ENCODE results near the gene WIPF2.
"Not testable (repeated sequence)": the region's sequence is repeated elsewhere in the genome, so short reads cannot be mapped to it uniquely, and the experiment has no call there.

Gene WIPF2

DNA sequence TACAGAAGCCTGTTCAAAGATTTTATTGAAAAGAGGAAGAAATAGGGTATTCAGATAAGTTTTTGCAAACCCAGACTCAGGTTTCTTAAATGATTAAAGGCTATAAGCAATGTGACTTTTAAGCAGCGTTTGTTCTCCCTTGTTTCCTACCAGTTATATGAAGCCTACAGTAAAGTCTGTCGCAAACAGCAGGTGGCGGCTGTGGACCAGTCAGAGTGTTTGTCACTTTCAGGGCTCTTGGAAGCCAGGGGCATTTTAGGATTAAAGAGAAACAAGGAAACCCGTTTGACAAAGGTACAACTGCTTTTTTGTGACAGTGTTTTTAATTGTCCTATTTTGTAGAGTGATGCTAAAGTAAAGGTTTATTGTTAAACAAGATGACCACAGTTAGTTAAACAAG lies 82.2 kb downstream of the WIPF2 start:
- peak; percentile 31 for DNase-seq

GRCh38 chr17:40303009-40303657 lies 84.0 kb downstream of the WIPF2 start:
- peak; percentile 74 for DNase-seq

DNA sequence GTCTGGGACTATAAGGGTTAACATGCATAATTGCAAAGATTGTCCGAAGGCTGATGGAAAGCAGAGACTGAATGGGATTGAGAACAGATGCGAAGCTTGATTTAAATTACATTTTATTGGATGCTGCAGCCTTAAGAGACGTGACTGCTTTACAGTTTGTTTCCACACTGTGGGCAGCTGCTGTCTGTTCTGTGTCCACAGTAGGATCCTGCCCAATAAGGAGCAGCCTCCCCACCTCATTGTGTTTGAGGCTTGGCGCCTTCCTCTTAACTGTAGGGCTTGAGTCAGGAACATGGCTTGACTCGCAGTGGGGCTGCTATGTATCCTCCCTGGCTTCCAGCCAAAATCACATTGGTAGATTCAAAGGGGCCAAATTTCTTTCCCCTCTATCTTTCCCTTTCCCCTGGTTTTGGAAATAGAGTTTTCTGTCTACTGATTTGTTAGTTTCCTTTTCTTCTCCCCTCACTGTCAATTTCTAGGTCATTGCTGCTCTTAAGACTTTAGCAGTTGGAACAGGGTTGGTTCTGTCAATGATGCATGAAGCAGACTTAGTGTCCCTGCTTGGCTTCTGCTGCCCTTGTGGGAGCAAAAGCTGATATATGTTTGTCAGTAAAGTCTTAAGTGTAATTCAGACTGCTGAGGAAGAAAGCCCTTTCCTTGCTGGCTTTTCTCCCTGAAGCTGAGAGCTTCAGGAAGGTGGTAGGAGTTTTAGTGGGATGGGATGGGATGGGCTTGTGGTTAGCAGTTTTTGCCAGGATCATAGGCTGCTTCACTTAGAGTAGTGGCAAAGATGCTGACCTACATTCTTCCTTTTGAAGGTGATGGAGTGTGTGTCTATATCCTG lies 84.8 kb downstream of the WIPF2 start:
- DNase-seq, result no peak

DNA sequence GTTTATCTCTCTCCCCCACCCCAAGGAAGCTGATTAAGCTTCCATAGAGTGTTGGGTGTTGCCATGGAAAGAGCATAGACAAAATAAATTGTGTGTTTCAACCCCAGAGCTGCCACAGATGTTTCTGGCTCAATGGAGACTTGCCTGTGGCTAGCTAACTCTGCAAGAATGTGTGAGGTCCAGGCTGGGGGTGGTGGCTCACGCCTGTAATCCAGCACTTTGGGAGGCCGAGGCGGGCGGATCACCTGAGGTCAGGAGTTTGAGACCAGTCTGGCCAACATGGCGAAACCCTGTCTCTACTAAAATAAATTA lies 85.4 kb downstream of the WIPF2 start:
- DNase-seq, result not testable (repeated sequence)

- DNase-seq, result not testable (repeated sequence)
Observed at GRCh38 chr17:40304866-40305265, 85.8 kb downstream of the WIPF2 start.

DNA sequence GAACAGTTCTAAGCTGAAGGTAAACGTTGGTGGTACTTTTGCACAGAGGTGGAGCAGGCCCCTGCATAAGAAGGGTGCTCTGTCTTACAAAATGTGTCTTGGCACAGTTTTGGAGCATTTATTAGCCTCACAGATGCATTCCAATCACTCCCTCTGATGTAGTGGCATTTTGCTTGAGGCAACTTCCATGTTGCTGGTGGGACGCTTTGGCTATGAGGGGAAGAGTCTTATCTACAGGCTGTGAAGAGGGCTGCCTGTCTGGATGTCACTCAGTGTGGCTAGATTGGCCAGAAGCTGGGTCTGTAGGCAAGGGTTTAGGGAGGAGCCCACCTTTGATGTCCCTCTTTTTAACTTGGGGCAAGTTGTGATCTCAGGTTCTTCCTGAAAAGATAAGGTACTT lies 87.3 kb downstream of the WIPF2 start:
- DNase-seq, result no peak

DNA sequence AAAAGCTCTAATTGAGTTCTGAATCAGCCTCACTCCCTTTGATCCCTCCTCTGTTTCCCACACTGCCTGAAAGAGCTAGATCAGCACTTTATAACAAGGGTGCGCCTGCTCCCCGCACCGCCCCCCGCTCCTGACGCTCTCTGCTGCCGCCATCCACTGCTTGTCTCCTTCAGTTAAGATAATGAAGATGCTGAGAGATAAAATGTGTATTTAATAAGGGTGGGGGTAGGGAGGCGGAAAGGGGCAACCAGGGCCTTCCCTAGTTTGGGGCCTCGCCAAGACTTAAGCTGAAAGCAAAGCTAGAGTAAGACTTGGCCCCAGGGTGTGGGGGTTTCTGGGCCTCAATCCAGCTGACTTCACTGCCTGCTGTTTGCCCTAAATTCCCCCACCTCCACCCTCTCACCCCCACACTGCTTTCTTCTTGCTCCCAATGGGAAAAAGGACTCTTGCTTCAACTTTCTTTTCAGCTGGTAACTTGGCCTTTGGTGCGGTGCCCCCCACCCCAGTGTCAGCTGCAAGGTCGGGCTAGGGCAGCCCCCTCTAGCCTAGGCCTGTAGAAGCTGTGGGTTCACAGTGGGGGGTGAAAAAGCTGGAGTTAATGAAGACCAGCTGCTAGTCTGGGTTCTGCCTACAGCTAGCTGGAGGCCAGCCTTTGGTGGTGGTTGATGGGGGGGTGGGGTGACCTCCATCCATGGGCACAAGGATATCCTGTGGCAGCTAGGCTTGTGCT lies 88.1 kb downstream of the WIPF2 start:
- peak; percentile 52 for DNase-seq

GRCh38 chr17:40307740-40308239 lies 88.7 kb downstream of the WIPF2 start:
- peak; percentile 31 for DNase-seq

DNA sequence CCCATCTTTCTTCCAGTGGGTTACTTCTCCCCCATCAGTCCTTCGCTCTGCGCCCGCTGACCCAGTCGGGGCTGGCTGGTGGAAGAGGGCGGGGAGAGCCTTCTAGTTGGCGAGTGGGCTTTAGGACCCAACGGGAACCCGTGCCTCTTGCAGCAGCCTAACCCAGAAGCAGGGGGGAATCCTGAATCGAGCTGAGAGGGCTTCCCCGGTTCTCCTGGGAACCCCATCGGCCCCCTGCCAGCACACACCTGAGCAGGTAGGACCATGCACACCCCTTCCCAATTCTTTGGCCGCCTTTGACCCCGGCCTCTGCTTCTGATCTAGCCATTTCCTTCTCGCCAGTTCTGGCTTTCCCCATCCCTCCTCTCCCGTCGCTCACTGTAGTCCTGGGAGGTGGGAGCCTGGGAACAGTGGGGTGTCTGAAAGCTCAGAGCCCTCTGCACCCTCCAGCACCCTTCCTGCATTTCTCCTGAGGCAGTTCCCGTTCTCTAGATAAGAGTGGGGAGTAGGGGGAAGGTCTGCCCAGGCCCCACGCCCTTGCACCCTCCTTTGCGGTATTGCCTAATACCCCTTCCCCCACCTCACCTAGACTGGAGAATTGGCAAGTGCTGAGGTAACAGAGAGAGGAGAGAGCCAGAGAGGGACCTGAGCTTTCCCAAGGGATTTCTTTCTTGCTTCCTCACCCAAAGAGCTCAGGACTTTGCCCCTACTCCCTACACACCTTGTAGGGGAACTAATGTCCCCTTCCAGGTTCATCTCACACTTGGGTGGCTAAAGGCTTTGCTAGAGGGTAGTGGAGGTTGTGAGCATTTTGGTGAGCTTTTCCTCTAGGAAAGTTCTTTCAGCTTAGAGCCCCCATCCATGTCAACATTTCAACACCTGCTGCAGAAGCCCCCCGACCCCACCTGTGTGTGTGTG lies 90.2 kb downstream of the WIPF2 start, which contains the start of gene RARA:
RARA (plus strand) TSS at position 150 of the 918 bp plus-strand sequence. CDS start 22,039 bp downstream, outside the sequence.
- DNase-seq, result peak; percentile 29

DNA sequence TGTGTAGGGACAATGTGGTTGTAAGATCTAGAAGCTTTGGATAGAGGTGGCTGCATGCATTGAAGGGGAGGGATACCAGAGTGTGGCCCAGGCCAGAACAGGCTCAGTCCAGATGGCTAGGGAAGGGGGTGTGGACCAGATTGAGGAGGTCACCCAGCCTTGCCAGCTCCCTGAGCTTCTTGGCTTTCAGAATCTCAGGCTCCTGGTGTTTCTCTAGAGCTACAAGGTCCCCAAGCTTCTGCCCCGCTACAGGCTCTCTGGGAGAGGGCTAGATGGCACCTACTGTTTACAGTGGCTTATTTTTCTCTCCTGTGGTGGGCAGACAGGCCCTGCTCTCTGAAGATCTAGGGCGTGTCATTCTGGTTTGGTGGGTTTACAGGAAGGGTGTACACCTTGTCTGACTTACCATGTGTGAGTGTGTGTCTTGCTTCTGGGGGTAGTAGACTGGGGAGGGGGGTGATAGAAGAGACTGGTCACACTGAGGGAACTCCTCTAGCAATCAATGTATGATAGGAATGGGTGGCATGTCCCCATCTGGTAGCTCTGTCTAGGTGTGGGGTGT lies 90.9 kb downstream of the WIPF2 start:
- DNase-seq, result no peak

DNA sequence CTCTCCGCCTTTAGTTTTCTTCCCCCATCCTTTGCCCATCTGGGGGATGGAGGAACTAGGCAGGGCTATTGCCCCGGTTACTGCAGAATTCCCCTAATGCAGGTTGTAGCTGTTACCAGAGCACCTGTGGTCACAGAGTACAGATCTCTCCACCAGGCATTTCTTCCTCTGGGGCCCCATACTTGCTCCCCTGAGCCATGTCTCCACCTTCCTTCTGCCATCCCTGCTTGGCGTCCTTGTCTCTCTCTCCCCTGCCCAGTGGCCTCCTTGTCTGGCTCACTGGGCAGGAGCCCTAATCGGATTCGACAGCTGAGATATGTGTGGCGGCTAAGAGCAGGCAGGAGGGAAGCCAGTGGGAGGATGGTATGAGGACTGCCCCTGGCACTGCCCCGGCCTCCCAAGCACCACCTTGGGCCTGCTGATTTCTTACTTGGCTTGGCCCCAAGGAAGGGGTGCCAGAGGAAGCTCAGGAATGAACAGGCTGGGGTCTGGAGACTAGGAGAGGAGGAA lies 91.8 kb downstream of the WIPF2 start:
- no peak for DNase-seq

DNA sequence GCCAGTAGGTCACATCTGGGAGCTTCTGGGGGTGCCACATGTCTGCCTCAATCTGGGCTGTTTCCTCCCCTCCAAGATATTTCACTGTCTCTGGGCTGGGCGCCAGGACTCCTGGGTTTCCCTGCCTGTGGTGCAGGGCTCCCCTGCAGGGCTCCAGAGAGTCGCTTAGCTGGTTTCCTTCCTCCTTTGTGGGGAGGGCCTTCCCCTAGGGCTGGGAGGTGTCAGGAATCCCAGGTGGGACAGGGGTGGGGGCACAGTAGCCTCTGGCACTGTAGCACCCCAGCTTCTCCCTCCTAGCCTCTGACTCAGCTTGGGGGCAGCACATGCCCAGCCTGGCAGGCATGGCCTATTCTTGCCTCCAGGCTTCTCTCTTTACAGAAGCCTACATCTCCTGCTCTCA lies 92.5 kb downstream of the WIPF2 start:
- peak; percentile 43 for DNase-seq

DNA sequence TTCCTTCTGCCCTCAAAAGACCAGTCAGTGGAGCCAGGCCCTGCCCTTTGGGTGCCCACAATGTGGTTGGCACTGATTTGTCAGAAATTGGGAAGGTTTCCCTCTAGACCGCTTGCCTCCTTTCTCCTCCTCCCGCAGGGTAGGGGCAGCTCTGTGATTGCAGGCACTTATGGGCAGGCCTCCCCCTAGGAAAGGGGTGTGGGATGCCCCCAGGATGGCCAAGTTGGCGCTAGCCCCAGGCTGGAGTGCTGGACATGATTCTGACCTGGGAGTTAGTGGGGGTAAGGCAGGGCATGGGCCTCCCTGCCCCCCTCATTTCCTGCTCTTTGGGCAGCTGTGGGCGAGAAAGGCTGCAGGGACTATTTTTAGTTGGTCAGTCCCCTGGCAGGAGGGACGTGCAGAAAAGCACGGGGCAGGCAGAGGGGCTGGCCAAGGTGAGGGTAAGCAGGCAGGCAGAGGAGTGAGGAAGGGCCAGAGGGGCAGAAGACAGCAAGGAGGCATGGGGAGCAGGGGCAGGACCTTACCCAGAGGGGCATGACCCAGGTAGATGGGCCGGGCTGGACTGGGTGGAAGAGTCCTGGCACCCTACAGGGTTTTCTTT lies 93.1 kb downstream of the WIPF2 start:
- no peak for DNase-seq

GRCh38 chr17:40312893-40313667 lies 94.0 kb downstream of the WIPF2 start:
- DNase-seq, result no peak

DNA sequence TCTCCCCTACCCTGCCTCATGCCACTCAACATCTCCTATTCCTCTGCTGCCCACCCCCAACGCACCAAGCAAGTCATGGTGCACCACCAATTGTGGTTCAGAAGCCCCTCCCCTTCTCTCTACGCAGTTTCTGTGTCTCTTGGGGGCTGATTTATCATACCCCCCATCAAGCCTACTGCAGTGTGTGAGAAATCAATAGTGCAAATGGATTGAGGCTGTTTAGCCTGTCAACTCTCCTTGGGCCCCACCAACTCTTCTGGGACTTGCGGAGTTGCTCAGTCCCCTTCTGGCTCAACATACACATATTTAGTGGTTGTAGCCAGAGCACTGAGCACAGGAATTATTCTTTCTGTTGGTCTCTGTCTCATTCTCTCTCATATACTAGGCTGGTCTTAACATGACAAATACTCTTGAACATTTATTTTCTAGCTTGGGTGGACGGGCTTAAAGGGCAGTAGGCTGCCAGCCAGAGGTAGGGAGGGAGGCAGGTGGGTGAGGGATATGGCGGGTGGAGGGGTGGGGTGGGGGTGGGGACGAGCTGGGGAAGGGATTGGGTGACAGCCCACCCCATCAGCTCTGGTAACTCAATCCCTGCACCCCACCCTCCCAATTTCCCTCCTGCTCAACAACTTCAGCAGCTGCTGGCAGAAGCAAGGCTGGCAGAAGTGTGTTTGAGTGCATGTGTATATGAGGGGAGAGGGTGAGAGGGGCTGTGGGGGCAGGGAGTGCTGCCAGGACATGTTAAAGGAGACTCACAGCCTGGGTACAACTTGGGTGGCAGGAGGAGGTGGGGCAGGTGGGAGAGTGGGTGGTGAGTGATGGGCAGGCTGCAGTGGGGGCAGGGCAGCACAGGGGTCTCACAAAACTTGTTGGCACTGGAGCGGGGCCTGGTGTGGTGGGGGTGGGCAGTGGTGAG lies 94.8 kb downstream of the WIPF2 start:
- DNase-seq, result no peak

GRCh38 chr17:40314584-40314956 lies 95.5 kb downstream of the WIPF2 start:
- DNase-seq, result peak; percentile 89

DNA sequence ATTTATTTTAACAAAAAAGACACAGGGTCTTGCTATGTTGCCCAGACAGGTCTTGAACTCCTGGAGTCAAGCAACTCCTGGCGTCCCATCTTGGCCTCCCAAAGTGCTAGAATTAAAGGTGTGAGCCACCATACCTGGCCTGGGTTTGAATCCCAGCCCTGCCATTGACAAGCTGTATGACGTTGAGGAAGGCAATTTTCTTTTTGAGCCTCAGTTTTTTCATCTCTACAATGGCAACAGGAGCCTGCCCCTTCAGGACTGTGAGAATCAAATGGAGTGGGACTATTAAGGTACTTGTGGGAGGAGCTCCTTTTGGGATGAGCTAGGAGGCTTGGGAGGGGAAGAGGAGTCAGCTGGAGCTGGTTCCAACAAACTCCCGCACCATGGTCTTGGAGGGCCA lies 96.1 kb downstream of the WIPF2 start:
- DNase-seq, result no peak

DNA sequence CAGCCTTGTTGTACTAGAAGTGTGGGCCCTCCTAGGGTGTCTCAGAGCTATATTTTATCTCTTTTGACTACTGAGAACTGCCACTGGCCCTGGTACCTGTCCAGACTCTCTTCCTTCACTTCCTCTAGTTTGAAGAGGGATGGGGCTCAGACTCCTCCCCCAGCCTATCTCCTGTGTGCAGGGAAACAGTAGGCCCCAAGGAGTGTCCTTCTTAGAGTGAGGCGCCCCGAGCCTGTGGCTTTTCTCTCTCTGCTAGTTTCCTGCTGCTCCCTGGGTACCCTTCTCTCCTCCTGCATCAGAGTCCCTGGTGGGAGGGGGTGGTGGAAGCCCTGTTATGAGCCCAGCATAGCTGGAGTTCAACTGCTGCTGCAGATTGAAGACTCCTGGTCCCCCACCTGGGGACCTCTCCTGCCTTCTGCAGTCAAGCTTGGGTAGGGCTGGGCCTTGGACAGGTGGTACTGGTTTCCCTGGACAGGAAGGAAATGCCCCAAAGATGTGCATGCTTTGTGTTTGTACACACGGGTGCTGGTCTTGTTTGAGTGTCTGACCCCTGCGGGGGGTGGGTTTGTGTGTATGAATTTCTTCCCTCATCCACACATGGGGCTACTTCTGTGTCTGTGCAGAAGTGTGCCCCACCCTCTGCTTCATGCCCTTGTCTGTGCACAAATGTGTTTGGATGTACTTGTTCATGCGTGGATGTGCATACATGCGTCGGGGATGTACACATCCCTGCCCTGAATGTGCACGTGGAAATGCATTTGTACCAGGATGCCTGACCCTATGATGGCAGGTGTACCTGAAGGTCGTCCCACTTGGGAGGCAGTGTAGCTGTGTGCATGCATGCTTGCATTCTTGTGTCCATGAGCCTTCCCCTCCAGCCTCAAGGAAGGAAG lies 96.8 kb downstream of the WIPF2 start:
- DNase-seq, result peak; percentile 74
